ENCODE results near the gene FAM83G. TPM values are rescaled to one million over a fixed set of nuclear protein-coding genes. Genes with fewer than 3 reads are reported as not detected.

FAM83G gene
- total RNA-seq, 1 donor from 2014 or later: 36.1 TPM

DNA sequence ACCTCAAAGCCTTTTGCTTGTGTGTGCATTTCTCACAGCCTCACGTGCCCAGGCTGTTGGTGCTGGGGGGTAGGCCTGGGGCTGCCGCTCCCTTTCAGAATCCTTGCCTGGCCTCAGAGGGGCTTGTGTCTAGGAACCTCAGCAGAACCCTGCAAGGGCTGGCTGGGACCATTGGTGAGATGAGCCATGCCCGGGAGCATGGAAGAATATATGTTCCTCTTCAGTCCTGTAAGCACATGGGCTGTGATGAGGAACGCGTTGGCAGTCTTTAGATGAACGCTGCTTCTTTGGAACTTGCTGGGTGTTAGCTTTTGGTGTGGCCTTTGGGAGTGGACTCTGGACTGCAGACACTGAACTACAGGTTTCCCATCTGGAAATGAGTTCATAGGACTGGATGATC lies 84.6 kb downstream of the FAM83G start:
- TF ChIP-seq POLR2AphosphoS5 (IDR thresholded peaks at IDR 0.05; ENCODE audit: insufficient read depth in 1 of 2, low read depth in 1 of 2) (no peak), POLR2A (IDR thresholded peaks at IDR 0.05) (no peak)
- TF ChIP-seq, protein P1, sequence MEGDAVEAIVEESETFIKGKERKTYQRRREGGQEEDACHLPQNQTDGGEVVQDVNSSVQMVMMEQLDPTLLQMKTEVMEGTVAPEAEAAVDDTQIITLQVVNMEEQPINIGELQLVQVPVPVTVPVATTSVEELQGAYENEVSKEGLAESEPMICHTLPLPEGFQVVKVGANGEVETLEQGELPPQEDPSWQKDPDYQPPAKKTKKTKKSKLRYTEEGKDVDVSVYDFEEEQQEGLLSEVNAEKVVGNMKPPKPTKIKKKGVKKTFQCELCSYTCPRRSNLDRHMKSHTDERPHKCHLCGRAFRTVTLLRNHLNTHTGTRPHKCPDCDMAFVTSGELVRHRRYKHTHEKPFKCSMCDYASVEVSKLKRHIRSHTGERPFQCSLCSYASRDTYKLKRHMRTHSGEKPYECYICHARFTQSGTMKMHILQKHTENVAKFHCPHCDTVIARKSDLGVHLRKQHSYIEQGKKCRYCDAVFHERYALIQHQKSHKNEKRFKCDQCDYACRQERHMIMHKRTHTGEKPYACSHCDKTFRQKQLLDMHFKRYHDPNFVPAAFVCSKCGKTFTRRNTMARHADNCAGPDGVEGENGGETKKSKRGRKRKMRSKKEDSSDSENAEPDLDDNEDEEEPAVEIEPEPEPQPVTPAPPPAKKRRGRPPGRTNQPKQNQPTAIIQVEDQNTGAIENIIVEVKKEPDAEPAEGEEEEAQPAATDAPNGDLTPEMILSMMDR (IDR thresholded peaks at IDR 0.05): no peak
- Histone ChIP-seq H3K9me3 (no peaks in the 10 kb centered on the region), H3K4me3 (no peak overlapping the region), H3K27me3 (no peaks in the 10 kb centered on the region), H3K27ac (no peak overlapping the region), H3K4me1 (peaks cover 23% of the 10 kb centered on the region), H3K36me3 (peaks cover 0 to 5% of the 10 kb centered on the region in 2 donors)
- no peak for DNase-seq (ENCODE audit: extremely low spot score in 2 of 2)
- intact Hi-C loops (cut with DNase I): no loop called here

Small RNA genes lying within 50 kb of the gene (small RNA-seq; reads per million reads assigned to genes)
- not detected for gene AC090286.3
- gene RF00324: not detected

Other genes with a start within 250 kb of the FAM83G start
- 21.6 TPM for gene TVP23B, start 223.6 kb downstream of the FAM83G start, total RNA-seq
- gene PRPSAP2, start 146.6 kb downstream of the FAM83G start, total RNA-seq: 28.0 TPM
- not detected for gene SLC5A10, start 52.6 kb downstream of the FAM83G start, total RNA-seq
- gene GRAP, start 42.2 kb upstream of the FAM83G start, total RNA-seq: 5.2 TPM
- gene GRAPL, start 122.8 kb upstream of the FAM83G start, total RNA-seq: not detected
- 65.6 TPM for gene EPN2, start 232.6 kb upstream of the FAM83G start, total RNA-seq